BJ (cell line): ENCODE results near the gene ADCYAP1. TPM values are rescaled to one million over a fixed set of nuclear protein-coding genes. Genes with fewer than 3 reads are reported as not detected.

Source experiments
- CTCF ChIA-PET: fragments of 350-600 bp; formaldehyde crosslinking; extraction: SDS; loops from one replicate; lab custom pipeline; 2021; ENCODE audit warnings: antibody characterized with exemption, inconsistent platforms; lab: Yijun Ruan, JAX
- POLR2A ChIA-PET: fragments of 300-600 bp; sonication (Branson Sonifier 250); formaldehyde crosslinking; extraction: SDS; loops from one replicate; lab custom pipeline; 2021; ENCODE audit warnings: antibody characterized with exemption; lab: Charles Lee
- DNase-seq: peaks from one replicate; pipeline ENCODE4 v3.0.0-alpha.2; 2011; ENCODE audit warnings: low read depth
- H3K27me3 ChIP-seq: 2 replicates; pipeline ENCODE4 v1.6.0; 2011; ENCODE audit warnings: low read length; ENCODE audit not compliant: control insufficient read depth, insufficient read depth
- H3K36me3 ChIP-seq: 2 replicates; pipeline ENCODE4 v1.5.1; 2011; ENCODE audit warnings: low read length; ENCODE audit not compliant: control insufficient read depth, insufficient read depth
- H3K4me3 ChIP-seq: 2 replicates; pipeline ENCODE4 v1.5.1; 2011; ENCODE audit warnings: low read depth, mild to moderate bottlenecking, control low read depth, low read length
- polyA plus RNA-seq: library from polyadenylated mRNA; depleted of rRNA; stranded (reverse); fragments of >200 nt; gene quantifications from 2 replicates; pipeline ENCODE4 v1.2.3, GENCODE V29; 2011
- TF ChIP-seq, protein P1 (sequence below): IDR thresholded peaks from 2 replicates; pipeline ENCODE4 v1.5.1; 2011; ENCODE audit warnings: low read depth, mild to moderate bottlenecking, control low read depth, inconsistent platforms, low read length, moderate library complexity; ENCODE audit not compliant: insufficient read depth

The ADCYAP1 gene
- polyA plus RNA-seq, 1 experiment = 0.06 TPM

DNA sequence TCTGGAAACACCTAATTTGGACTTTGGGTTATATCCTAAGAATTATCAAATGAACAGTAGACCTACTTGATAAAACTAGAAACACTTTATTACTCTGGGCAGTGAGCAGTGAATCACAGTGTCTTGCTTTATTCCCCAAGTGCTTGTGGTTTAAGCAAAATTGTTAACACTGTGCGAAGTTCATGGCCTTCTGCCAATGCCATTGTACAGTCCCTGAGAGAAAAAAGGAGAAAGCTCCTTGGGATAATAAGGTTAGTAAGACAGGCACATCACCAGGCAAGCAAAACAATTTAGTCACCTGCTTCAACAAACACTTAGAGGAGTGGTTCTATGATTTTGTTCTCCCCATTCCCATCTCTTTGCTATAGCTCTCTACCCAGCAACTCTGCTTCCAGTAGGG, 39.8 kb downstream of the ADCYAP1 start:
- DNase-seq = peak; percentile 13
- ChIA-PET POLR2A (no interaction called here), CTCF (interaction anchor here (0.9 to 1.1 kb wide), 3 partner anchors 17 to 204 kb away, joined by 3 read pairs; no protein-coding TSS in a partner anchor)
- Histone ChIP-seq H3K36me3 (no peaks in the 10 kb centered on the region), H3K27me3 (no peaks in the 10 kb centered on the region), H3K4me3 (no peak overlapping the region)
- TF ChIP-seq, protein P1, sequence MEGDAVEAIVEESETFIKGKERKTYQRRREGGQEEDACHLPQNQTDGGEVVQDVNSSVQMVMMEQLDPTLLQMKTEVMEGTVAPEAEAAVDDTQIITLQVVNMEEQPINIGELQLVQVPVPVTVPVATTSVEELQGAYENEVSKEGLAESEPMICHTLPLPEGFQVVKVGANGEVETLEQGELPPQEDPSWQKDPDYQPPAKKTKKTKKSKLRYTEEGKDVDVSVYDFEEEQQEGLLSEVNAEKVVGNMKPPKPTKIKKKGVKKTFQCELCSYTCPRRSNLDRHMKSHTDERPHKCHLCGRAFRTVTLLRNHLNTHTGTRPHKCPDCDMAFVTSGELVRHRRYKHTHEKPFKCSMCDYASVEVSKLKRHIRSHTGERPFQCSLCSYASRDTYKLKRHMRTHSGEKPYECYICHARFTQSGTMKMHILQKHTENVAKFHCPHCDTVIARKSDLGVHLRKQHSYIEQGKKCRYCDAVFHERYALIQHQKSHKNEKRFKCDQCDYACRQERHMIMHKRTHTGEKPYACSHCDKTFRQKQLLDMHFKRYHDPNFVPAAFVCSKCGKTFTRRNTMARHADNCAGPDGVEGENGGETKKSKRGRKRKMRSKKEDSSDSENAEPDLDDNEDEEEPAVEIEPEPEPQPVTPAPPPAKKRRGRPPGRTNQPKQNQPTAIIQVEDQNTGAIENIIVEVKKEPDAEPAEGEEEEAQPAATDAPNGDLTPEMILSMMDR = no peak

DNA sequence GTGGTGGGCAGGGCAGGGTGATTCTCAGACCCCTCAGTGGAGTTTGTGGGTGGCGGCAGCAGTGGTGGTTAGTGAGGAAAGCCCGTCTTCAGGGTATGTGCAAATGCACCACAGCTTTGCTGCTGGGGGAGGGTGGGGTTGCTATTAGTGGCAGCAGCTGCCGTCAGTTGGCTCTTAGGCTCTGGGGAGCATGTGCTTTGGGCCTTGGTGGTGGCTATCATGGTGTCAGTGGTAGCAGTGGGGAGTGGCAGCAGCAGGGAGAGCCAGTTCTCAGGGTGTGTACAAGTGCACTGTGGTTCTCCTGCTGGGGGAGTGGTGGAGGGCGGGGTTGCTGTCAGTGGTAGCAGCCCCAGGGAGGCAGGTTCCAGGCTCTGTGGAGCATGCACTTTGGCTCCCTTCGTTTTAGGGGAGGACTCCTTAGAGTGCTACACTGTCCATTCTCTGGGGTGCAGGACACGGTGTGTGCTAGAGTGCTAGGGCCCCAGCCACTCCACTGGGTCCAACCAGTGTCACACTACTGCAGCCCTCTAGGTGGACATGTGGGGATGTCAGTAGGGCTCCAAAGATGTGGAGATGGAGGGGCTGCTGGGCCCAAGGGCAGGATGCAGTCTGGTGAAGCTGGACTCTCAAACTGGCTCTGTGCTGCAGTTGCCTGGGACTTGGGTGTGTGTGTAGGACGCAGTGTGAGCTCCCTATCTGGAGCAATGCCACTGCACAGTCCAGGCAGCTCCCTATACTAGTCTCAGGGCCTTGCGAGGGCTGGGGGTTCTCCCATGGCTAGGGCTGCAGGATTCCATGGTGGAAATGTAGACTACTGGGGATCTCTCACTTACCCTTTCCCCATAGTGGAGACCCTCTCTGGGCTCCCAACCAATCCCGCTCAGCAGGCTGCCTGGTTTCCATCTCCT, 45.3 kb downstream of the ADCYAP1 start:
- DNase-seq = no peak
- CTCF ChIA-PET = no interaction called here
- TF ChIP-seq, protein P1 = no peak
- no peak overlapping the region for H3K4me3 ChIP-seq
- H3K36me3 ChIP-seq = no peaks in the 10 kb centered on the region
- H3K27me3 ChIP-seq = no peaks in the 10 kb centered on the region
- POLR2A ChIA-PET = no interaction called here

DNA sequence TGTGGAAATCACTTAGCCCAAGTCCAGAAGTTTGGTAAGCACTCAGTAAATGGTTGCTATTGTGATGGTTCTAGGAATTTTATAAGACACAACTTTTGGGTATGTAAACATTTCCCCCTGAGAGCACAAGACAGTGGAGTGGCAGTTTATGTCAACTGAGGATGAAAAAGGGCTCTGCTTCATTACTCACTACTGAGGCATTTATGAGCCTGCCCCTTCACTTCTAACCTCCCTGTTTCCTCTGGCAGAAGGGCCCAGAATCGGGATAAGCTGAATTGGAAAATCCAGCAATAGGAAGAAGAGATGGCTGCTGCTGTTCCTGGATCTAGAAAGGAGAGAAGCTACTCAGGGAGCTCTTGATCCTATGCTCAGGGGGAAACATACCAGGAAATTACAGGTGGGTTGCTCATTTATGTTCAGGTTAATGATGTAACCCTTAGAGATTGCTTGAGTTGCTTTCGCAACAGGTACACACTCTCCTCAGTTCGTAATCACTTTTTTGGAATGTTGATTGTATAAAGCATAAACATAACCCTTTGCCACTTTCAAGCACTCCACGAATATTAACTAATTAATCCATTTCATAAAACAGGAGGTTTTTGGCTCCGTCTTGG, 46.3 kb downstream of the ADCYAP1 start:
- no peak overlapping the region for H3K4me3 ChIP-seq
- CTCF ChIA-PET = interaction anchor here (1.4 kb wide), 1 partner anchor 10 kb away, joined by 4 read pairs; no protein-coding TSS in a partner anchor
- no peaks in the 10 kb centered on the region for H3K36me3 ChIP-seq
- TF ChIP-seq, protein P1 = no peak
- POLR2A ChIA-PET = interaction anchor here (0.6 kb wide), 1 partner anchor 43 kb away, joined by 3 read pairs; no protein-coding TSS in a partner anchor
- no peak for DNase-seq
- no peaks in the 10 kb centered on the region for H3K27me3 ChIP-seq

DNA sequence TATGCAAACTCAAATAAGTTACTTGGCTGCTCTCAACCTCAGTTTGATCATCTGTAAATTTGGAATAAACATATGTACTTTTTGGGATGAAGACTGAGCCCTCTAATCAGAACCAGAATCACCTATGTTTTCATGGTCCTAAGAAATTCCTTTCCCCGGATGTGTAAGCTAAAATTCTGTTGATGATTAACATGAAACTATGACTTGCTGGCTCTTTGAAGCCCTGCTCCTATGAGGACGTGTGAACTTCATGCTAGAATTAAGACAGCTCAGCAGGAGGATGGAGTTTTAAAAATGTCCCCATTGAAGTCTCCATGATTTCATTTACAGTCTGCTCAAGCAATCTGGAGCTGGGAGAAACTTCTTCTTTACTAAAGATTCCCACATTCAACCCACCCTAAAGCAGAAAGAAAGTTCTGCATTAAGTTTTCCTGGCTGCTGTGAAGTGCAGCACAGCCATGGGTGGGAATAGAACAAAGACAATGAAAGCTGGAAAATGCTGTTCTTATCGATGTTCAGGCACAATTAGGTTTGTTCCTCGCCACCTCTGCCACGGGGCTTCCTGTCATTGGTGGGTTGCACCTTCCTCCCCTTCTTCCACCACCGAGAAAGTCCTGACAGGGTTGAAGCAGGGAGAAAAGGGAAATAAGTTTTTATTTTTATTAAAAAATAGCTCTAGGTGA, 50.9 kb downstream of the ADCYAP1 start:
- CTCF ChIA-PET = interaction anchor here (2.2 kb wide), 1 partner anchor 8 kb away, joined by 9 read pairs; no protein-coding TSS in a partner anchor

More for the DNA sequence above, 50.9 kb downstream of the ADCYAP1 start:
- no peak for DNase-seq
- no peaks in the 10 kb centered on the region for H3K36me3 ChIP-seq
- TF ChIP-seq, protein P1 = no peak
- POLR2A ChIA-PET = no interaction called here
- no peaks in the 10 kb centered on the region for H3K27me3 ChIP-seq
- no peak overlapping the region for H3K4me3 ChIP-seq
